HUES6 (cell line): ENCODE data around the gene NDRG2.

ENCODE experiments used
- H3K27ac ChIP-seq: 2 replicates; pipeline ENCODE4 v1.7.0; 2013; ENCODE audit warnings: low read depth, mild to moderate bottlenecking, low read length, inconsistent platforms
- H3K27me3 ChIP-seq: 2 replicates; pipeline ENCODE4 v1.6.1; 2013; ENCODE audit warnings: low read length; ENCODE audit not compliant: control insufficient read depth, insufficient read depth
- H3K36me3 ChIP-seq: 2 replicates; pipeline ENCODE4 v1.6.1; 2013; ENCODE audit warnings: low read length; ENCODE audit not compliant: control insufficient read depth, insufficient read depth
- H3K4me1 ChIP-seq: 2 replicates; pipeline ENCODE4 v1.6.1; 2013; ENCODE audit warnings: low read length; ENCODE audit not compliant: control insufficient read depth, insufficient read depth
- H3K4me3 ChIP-seq: 2 replicates; pipeline ENCODE4 v1.5.1; 2013; ENCODE audit warnings: low read depth, low read length
- H3K9ac ChIP-seq: one replicate; pipeline ENCODE4 v1.6.1; 2013; ENCODE audit warnings: mild to moderate bottlenecking, low read length
- H3K9me3 ChIP-seq: 2 replicates; pipeline ENCODE4 v1.6.1; 2013; ENCODE audit warnings: low read depth, low read length; ENCODE audit not compliant: control insufficient read depth, insufficient read depth

NDRG2 gene

DNA sequence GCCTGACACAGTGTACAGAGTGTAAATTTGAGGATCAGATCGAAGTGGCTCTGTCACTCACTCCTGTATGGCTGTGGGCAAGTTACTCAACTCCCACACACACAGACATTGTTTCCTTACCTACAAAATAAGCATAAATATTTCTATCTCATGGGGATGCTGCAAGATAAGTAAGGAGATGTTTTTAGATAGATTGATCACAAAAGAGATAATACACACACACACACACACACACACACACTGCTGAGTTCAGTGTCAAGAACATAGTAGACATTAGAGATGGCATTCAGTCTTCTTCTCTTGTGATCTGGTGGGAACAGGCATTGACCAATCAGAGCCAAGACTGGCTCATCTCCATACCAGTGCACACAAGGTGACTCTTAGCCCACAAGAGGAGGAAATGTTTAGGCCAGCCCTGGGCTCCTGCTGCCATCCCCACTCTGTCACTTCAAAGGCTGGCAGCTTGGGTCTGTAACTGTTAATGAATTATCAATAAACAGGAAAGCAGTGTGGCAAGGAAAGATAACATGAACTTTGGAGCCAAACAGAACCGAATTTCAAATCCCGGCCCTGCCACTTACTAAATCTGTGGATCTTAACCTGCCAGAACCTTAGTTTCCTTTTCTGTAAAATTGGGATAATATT is 29.4 kb upstream of the NDRG2 start:
- Histone ChIP-seq H3K9me3 (no peaks in the 10 kb centered on the region), H3K4me3 (no peak overlapping the region), H3K4me1 (peaks cover 6% of the 10 kb centered on the region), H3K27ac (no peak overlapping the region), H3K9ac (no peak overlapping the region), H3K27me3 (no peaks in the 10 kb centered on the region), H3K36me3 (no peaks in the 10 kb centered on the region)

DNA sequence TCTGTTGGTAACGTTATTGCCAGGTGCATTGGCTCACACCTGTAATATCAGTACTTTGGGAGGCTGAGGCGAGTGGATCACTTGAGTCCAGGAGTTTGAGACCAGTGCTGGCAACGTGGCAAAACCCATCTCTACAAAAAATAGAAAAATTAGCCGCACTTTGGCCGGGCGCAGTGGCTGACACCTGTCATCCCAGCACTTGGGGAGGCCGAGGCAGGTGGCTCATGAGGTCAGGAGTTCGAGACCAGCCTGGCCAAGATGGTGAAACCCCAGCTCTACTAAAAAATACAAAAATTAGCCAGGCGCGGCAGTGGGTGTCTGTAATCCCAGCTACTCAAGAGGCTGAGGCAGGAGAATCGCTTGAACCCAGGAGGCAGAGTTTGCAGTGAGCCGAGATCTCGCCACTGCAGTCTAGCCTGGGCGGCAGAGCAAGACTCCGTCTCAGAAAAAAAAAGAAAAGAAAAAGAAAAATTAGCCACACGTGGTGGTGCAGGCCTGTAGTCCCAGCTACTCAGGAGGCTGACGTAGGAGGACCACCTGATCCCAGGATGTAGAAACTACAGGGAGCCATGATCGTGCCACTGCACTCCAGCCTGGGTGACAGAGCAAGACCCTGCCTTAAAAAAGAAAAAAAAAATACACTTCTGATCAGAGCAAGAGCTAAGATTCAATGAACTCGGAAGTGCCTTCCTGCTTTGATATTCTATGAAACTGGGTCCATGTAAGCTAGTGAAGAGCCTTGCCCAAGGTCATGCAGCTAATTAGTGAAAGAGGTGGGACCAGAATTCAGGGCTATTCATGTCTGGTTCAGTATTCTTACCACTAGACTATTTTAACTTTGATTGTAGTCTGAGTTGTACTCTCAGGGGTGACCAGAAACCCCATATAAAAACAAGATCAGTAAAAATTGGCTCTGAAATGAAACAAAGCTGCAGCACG is 28.6 kb upstream of the NDRG2 start:
- Histone ChIP-seq H3K4me1 (peaks cover 6% of the 10 kb centered on the region), H3K36me3 (no peaks in the 10 kb centered on the region), H3K9me3 (no peaks in the 10 kb centered on the region), H3K27ac (no peak overlapping the region), H3K9ac (no peak overlapping the region), H3K27me3 (no peaks in the 10 kb centered on the region), H3K4me3 (no peak overlapping the region)

DNA sequence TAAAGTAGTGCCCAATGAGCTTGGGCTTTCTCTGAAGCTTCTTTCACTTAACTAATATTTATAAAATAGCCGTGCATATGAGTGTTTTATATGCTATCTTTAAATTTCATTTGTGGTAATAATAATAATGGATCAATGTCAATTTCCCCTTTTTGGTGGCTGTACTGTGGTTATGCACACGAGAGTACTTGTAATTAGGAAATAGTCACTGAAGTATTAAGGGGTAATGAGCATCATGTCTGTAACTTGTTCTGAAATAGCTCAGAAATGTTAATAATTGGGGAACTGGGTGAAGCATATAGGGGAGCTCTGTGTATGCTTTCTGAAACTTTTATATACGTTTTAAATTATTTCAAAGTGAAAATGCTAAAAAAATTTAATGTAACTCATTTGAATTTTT is 25.7 kb upstream of the NDRG2 start:
- Histone ChIP-seq H3K9me3 (no peaks in the 10 kb centered on the region), H3K27me3 (0 out of 2 replicates have a peak, but pooled peaks cover 2% of the 10 kb centered on the region), H3K4me3 (no peak overlapping the region), H3K27ac (no peak overlapping the region), H3K36me3 (no peaks in the 10 kb centered on the region), H3K4me1 (peaks cover 3% of the 10 kb centered on the region), H3K9ac (no peak overlapping the region)

DNA sequence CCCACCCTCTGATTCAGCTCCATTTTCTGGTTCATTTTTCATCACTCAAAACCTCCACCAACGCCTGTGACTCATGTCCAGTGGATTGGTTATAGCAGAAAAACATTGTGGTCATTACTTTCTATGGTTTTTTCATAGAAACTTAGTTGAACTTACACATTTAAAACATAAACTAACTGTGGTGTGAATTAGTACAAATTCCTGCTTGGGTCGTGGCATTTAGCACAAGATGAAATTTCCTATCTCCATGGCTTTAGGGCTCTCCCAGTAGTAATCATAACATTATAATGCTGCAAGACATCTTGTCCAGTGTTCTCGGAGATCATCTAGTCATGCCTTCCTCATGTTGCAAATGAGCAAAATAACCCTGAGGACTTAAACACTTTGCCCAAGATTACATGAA is 24.4 kb upstream of the NDRG2 start:
- H3K36me3 ChIP-seq: no peaks in the 10 kb centered on the region
- no peaks in the 10 kb centered on the region for H3K4me1 ChIP-seq
- H3K27ac ChIP-seq: no peak overlapping the region

DNA sequence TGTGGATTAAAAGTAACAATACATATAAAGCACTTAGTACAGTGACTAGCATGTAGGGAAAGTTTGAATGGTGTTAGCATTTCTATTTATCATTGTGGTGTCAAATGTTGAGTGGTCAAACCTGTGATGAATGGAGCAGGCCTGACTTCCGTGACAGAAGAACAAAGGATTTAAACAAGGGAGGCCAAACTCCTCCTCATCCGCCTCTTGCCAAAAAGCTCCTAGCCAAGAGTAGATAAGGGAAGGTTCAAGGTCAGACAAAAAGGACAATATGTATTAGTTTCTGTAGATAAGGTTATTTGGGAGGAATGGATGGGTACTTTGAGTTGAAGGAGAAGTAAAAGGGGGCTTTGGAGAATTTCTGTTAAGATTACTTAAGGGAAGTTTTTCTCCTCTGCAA is 23.8 kb upstream of the NDRG2 start:
- H3K9ac ChIP-seq: no peak overlapping the region
- no peaks in the 10 kb centered on the region for H3K9me3 ChIP-seq
- H3K27ac ChIP-seq: no peak overlapping the region
- H3K27me3 ChIP-seq: 0 out of 2 replicates have a peak, but pooled peaks cover 2% of the 10 kb centered on the region
- H3K36me3 ChIP-seq: no peaks in the 10 kb centered on the region
- H3K4me3 ChIP-seq: no peak overlapping the region
- no peaks in the 10 kb centered on the region for H3K4me1 ChIP-seq

More for the DNA sequence above, 24.4 kb upstream of the NDRG2 start:
- no peak overlapping the region for H3K4me3 ChIP-seq
- no peaks in the 10 kb centered on the region for H3K9me3 ChIP-seq
- H3K9ac ChIP-seq: no peak overlapping the region
- 0 out of 2 replicates have a peak, but pooled peaks cover 2% of the 10 kb centered on the region for H3K27me3 ChIP-seq

DNA sequence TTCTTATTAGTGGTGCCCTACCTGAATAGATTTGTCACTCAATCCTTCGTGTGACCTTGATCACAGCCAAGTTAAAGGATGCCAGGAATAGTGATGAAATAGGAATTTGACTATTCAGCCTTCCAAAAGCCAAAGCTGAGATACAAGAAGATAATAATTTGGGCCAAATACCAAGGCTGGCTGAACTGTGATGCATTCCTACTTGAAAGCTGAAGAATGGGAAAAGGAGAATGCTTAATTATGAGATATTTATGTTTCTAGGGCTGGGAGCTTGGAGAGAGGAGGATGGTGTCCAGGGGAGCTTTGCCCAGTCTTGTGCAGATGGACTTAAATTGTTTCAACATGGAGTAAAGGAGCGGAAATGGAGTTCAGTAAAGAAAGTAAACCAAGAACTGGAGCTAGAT is 22.5 kb upstream of the NDRG2 start:
- Histone ChIP-seq H3K9ac (no peak overlapping the region), H3K4me3 (no peak overlapping the region), H3K27ac (no peak overlapping the region), H3K36me3 (no peaks in the 10 kb centered on the region), H3K4me1 (no peaks in the 10 kb centered on the region), H3K9me3 (no peaks in the 10 kb centered on the region), H3K27me3 (0 out of 2 replicates have a peak, but pooled peaks cover 2% of the 10 kb centered on the region)

DNA sequence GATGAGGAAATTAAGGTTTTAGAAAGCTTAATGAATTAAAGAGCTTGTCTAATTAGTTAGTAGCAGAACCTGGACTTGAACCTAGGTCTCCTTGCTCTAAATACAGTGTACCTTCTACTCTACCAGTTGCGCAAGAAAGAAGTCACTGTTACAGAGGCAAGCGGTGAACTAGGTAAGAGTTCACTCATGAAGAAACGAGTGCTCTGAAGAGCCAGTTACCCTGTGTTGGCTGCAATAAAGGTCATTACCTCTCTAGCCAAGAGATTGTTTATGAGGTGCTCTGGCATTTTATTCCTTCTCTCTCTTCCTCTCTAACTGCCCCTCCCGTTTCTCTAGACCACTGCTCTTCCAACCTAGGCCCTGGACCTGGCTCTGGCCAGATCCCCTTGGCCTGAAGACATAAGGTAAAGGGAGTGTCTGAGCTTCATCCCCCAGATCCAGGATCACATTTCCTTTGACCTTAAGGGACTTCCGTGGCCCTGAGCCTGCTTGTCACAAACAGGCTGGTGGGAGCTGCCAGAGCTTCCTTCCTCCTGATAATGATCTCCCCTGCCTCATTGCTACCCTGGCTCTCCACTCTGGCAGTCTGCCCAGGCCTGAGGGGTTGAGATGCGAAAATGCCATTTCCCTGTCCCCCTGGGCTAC is 19.2 kb upstream of the NDRG2 start:
- no peak overlapping the region for H3K9ac ChIP-seq
- H3K27me3 ChIP-seq: 0 out of 2 replicates have a peak, but pooled peaks cover 2% of the 10 kb centered on the region
- no peaks in the 10 kb centered on the region for H3K36me3 ChIP-seq
- H3K4me3 ChIP-seq: no peak overlapping the region
- no peaks in the 10 kb centered on the region for H3K9me3 ChIP-seq
- peaks cover 14% of the 10 kb centered on the region for H3K4me1 ChIP-seq
- H3K27ac ChIP-seq: no peak overlapping the region

DNA sequence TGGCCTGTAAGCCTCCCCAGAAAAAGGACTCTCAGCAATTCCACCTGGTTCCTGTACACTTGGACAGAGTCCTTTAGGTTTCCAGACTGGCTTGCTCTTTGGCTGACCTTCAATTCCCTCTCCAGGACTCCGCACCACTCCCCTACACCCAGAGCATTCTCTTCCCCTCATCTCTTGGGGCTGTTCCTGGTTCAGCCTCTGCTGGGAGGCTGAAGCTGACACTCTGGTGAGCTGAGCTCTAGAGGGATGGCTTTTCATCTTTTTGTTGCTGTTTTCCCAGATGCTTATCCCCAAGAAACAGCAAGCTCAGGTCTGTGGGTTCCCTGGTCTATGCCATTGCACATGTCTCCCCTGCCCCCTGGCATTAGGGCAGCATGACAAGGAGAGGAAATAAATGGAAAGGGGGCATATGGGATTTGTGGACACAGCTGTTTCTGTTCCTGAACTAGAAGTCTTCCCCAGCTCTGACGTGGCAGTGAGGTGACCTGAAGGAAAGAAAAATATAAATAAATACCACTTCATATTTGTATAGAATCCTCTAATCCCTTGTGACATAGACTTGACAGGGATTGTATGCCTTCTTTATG is 18.6 kb upstream of the NDRG2 start:
- 0 out of 2 replicates have a peak, but pooled peaks cover 2% of the 10 kb centered on the region for H3K27me3 ChIP-seq
- peaks cover 20% of the 10 kb centered on the region for H3K4me1 ChIP-seq
- H3K4me3 ChIP-seq: no peak overlapping the region
- no peaks in the 10 kb centered on the region for H3K9me3 ChIP-seq
- H3K27ac ChIP-seq: no peak overlapping the region
- H3K36me3 ChIP-seq: no peaks in the 10 kb centered on the region
- no peak overlapping the region for H3K9ac ChIP-seq

DNA sequence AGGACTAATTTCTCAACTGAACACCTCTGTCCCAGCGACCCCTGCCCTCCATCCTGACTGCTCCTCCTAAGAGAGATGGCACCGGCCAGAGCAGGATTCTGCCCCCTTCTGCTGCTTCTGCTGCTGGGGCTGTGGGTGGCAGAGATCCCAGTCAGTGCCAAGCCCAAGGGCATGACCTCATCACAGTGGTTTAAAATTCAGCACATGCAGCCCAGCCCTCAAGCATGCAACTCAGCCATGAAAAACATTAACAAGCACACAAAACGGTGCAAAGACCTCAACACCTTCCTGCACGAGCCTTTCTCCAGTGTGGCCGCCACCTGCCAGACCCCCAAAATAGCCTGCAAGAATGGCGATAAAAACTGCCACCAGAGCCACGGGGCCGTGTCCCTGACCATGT is 18.1 kb upstream of the NDRG2 start:
- Histone ChIP-seq H3K4me3 (no peak overlapping the region), H3K9me3 (no peaks in the 10 kb centered on the region), H3K9ac (no peak overlapping the region), H3K4me1 (peaks cover 22% of the 10 kb centered on the region), H3K27ac (no peak overlapping the region), H3K27me3 (0 out of 2 replicates have a peak, but pooled peaks cover 2% of the 10 kb centered on the region), H3K36me3 (no peaks in the 10 kb centered on the region)

DNA sequence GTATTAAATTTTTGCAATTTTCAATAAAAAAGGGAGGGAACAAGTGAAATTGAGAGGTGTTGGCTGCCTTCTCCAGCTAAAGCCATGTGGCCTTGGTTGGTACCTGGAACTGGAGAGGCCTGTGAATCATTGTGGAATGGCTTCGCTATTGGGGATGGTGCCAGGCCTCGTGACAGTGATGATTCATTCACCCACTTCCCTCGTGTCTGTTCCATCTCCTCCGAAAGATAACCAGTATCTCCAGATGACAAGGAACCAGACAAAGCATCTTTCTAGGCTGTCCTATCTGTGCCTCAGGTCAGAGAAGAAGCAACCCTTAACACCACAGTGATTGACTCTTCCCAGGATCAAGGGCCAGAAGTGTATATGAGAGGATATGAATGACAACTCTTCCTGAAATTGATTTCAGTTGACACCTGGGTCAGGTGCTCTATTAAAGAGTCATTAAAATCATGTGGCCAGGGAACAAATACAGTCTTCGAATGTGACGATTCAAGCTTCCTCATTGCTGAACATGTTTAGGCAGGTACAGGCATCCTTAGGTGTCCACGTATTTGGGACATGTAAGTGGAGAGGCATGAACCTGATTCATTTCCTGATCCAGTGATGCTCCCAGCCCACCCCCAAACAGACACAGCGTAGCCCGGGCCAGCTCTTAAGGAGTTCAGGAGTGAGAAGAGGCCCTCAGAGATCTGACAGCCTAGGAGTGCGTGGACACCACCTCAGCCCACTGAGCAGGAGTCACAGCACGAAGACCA is 17.0 kb upstream of the NDRG2 start, which contains the start of gene RNASE7:
RNASE7 (plus strand) TSS at position 687 of the 758 bp plus-strand sequence. CDS start 631 bp downstream, outside the sequence.
- H3K27ac ChIP-seq: no peak within 1 kb of the TSS
- no peak within 1 kb of the TSS for H3K4me3 ChIP-seq
- H3K9ac ChIP-seq: no peak within 1 kb of the TSS
- H3K36me3 ChIP-seq: no peaks in the 10 kb centered on the region
- peaks cover 22% of the 10 kb centered on the region for H3K4me1 ChIP-seq
- no peaks in the 10 kb centered on the region for H3K9me3 ChIP-seq
- H3K27me3 ChIP-seq: no peaks in the 10 kb centered on the region
